Nephron (organoid): Measurements from ENCODE around the gene TLE3.

ENCODE experiments used
- H3K27ac Mint-ChIP-seq, 3 experiments: 2 replicates each; pipeline ENCODE4 v1.8.0; 2020; ENCODE audit warnings: mixed read lengths in 3 of 3, mild to moderate bottlenecking in 2 of 3, moderate library complexity in 1 of 3
- H3K27me3 Mint-ChIP-seq: 2 replicates; pipeline ENCODE4 v1.8.0; 2021; ENCODE audit warnings: low read depth, mild to moderate bottlenecking, moderate library complexity, mixed read lengths
- H3K36me3 Mint-ChIP-seq: 2 replicates; pipeline ENCODE4 v1.8.0; 2020; ENCODE audit warnings: low read depth, mixed read lengths
- H3K4me1 Mint-ChIP-seq: 2 replicates; pipeline ENCODE4 v1.8.0; 2020; ENCODE audit warnings: mixed read lengths
- H3K4me3 Mint-ChIP-seq, 3 experiments: 2 replicates each; pipeline ENCODE4 v1.8.0; 2020; ENCODE audit warnings: mild to moderate bottlenecking in 3 of 3, mixed read lengths in 3 of 3, moderate library complexity in 2 of 3
- H3K9me3 Mint-ChIP-seq: 2 replicates; pipeline ENCODE4 v1.8.0; 2020; ENCODE audit warnings: mixed read lengths
- CTCF ChIP-seq, 3 experiments: fragments of 200-600 bp; sonication (generic); IDR thresholded peaks; one replicate each; pipeline ENCODE4 v1.5.0; 2021; ENCODE audit warnings: antibody characterized with exemption in 3 of 3; ENCODE audit not compliant: unreplicated experiment in 3 of 3

The TLE3 gene

DNA sequence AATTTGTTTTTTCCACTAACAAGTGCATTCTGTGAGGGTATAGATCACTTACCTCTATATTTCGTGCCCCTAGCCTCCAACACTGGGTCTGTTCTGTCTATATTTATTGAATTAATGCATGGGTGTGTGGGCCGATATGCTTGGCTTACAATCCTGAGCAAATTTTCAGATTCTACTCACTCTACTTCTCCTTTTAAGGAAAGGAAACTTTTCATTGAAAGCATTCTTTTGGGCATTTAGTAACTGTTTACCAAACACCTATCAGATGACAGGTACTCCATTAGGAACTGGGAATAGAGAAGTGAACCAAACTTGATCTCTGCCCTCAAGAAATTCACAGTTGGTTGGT, 60.5 kb downstream of the TLE3 start:
- no peak overlapping the region for H3K4me3 Mint-ChIP-seq
- peaks cover 14% of the 10 kb centered on the region for H3K4me1 Mint-ChIP-seq
- TF ChIP-seq CTCF (IDR thresholded peaks at IDR 0.05; ENCODE audit: unreplicated experiment in 3 of 3): no peak
- H3K27me3 Mint-ChIP-seq: peaks cover 74% of the 10 kb centered on the region
- H3K9me3 Mint-ChIP-seq: no peaks in the 10 kb centered on the region
- H3K36me3 Mint-ChIP-seq: no peaks in the 10 kb centered on the region
- H3K27ac Mint-ChIP-seq: no peak overlapping the region

- Mint-ChIP-seq H3K27me3 (peaks cover 77% of the 10 kb centered on the region), H3K36me3 (no peaks in the 10 kb centered on the region), H3K4me3 (no peak overlapping the region), H3K9me3 (no peaks in the 10 kb centered on the region), H3K27ac (no peak overlapping the region), H3K4me1 (peaks cover 14% of the 10 kb centered on the region)
- no peak for TF ChIP-seq CTCF (IDR thresholded peaks at IDR 0.05; ENCODE audit: unreplicated experiment in 3 of 3)
Measured at GRCh38 chr15:70036585-70037291, 61.0 kb downstream of the TLE3 start.

- Mint-ChIP-seq H3K9me3 (no peaks in the 10 kb centered on the region), H3K4me1 (peaks cover 21% of the 10 kb centered on the region), H3K4me3 (no peak overlapping the region), H3K27me3 (peaks cover 85% of the 10 kb centered on the region), H3K36me3 (no peaks in the 10 kb centered on the region), H3K27ac (no peak overlapping the region)
- no peak for TF ChIP-seq CTCF (IDR thresholded peaks at IDR 0.05; ENCODE audit: unreplicated experiment in 3 of 3)
Measured at GRCh38 chr15:70035719-70036077, 62.0 kb downstream of the TLE3 start.

GRCh38 chr15:70035051-70035718, 62.5 kb downstream of the TLE3 start:
- peak overlapping the region in 1 of 3 experiments; percentile 23 for H3K27ac Mint-ChIP-seq
- peak overlapping the region in 1 of 3 experiments; percentile 50 for H3K4me3 Mint-ChIP-seq
- H3K4me1 Mint-ChIP-seq: peaks cover 24% of the 10 kb centered on the region
- no peaks in the 10 kb centered on the region for H3K36me3 Mint-ChIP-seq
- no peak for TF ChIP-seq CTCF (IDR thresholded peaks at IDR 0.05; ENCODE audit: unreplicated experiment in 3 of 3)
- peaks cover 89% of the 10 kb centered on the region for H3K27me3 Mint-ChIP-seq
- H3K9me3 Mint-ChIP-seq: no peaks in the 10 kb centered on the region

DNA sequence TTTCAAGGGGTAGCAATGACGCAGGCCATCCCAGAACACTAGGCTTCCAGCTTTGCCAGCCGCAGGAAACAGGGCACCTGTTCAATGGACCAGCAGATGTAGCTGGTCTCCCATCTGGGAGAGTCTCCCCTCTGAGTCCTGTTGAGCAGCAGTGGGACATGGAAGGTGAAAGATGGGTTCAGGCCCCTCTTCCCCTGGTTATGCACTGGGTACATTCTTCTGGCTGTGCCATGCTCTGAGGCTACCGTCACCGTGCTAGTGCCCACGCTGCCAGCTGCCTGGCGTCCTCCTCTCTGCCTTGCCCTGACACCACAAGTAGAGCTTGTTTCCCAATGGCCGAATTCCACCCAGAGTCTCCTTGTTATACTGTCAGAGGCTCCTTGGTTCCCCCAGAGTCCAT, 63.1 kb downstream of the TLE3 start:
- Mint-ChIP-seq H3K27me3 (peaks cover 92% of the 10 kb centered on the region), H3K36me3 (no peaks in the 10 kb centered on the region), H3K27ac (peak overlapping the region in 1 of 3 experiments; percentile 23), H3K9me3 (no peaks in the 10 kb centered on the region), H3K4me3 (no peak overlapping the region), H3K4me1 (peaks cover 24% of the 10 kb centered on the region)
- TF ChIP-seq CTCF (IDR thresholded peaks at IDR 0.05; ENCODE audit: unreplicated experiment in 3 of 3): no peak

GRCh38 chr15:70034141-70034540, 63.6 kb downstream of the TLE3 start:
- peaks cover 91% of the 10 kb centered on the region for H3K27me3 Mint-ChIP-seq
- no peak overlapping the region for H3K4me3 Mint-ChIP-seq
- H3K9me3 Mint-ChIP-seq: no peaks in the 10 kb centered on the region
- no peaks in the 10 kb centered on the region for H3K36me3 Mint-ChIP-seq
- peaks cover 27% of the 10 kb centered on the region for H3K4me1 Mint-ChIP-seq
- no peak for TF ChIP-seq CTCF (IDR thresholded peaks at IDR 0.05; ENCODE audit: unreplicated experiment in 3 of 3)
- no peak overlapping the region for H3K27ac Mint-ChIP-seq
